SU-DHL-6 (cell line): ENCODE measurements around the gene MKS1.

Experiments
- CTCF ChIP-seq: fragments of 200-600 bp; sonication (generic); IDR thresholded peaks from one replicate; pipeline ENCODE4 v1.5.1; 2017; ENCODE audit warnings: antibody characterized with exemption, mild to moderate bottlenecking, low read length, moderate library complexity; ENCODE audit not compliant: insufficient read depth, poor library complexity, severe bottlenecking
- EZH2phosphoT487 ChIP-seq: fragments of 200-600 bp; sonication (generic), shearing (Covaris generic); conservative IDR thresholded peaks from 2 replicates; pipeline ENCODE4 v1.6.1; 2018; ENCODE audit warnings: mild to moderate bottlenecking, antibody characterized with exemption, low read length, moderate library complexity, mixed read lengths

- TF ChIP-seq CTCF (no peak), EZH2phosphoT487 (no peak)
Observed at GRCh38 chr17:58207451-58207850, 11.6 kb downstream of the MKS1 start.
